A549 (cell line): ENCODE data around the gene ALS2. TPM values are rescaled to one million over a fixed set of nuclear protein-coding genes. Genes with fewer than 3 reads are reported as not detected.
A peak's percentile ranks its signal among the peaks of the same experiment; 100 is the strongest.

Source experiments
- ATAC-seq, 2 experiments: fragments of 200-7000 bp in 1 of 2; fragments of >200 bp in 1 of 2; cut with Nextera tagmentation in 1 of 2; cut with Tn5 transposase in 1 of 2; 3 replicates each; pipeline versions ENCODE4 v1.8.0 to v1.9.1; 2018 to 2020; ENCODE audit warnings: mild to moderate bottlenecking in 1 of 2, moderate library complexity in 1 of 2
- CTCF ChIA-PET: fragments of 300-600 bp; sonication (Branson Sonifier 250); formaldehyde crosslinking; extraction: SDS; loops from one replicate; lab custom pipeline; 2021; ENCODE audit warnings: antibody characterized with exemption, inconsistent platforms; lab: Yijun Ruan, JAX
- POLR2A ChIA-PET: fragments of 350-600 bp; formaldehyde crosslinking; extraction: SDS; loops from one replicate; lab custom pipeline; 2021; ENCODE audit warnings: antibody characterized with exemption, inconsistent platforms; lab: Yijun Ruan, JAX
- DNase-seq, 2 experiments: peaks; one replicate each; pipeline versions ENCODE4 v3.0.0 to v3.0.0-alpha.2; 2011 to 2016; ENCODE audit warnings: low read depth in 1 of 2, low spot score in 1 of 2
- FAIRE-seq: peaks from 2 replicates; lab custom pipeline; 2011; peaks lifted over from hg19 to GRCh38; lab: Jason Lieb, UNC
- H3K27ac ChIP-seq, 2 experiments: fragments of >200 bp; sonication (Bioruptor Twin); formaldehyde crosslinking; 3 replicates each; pipeline ENCODE4 v1.5.1; 2016 to 2017
- H3K4me1 ChIP-seq: fragments of >200 bp; sonication (Bioruptor Twin); formaldehyde crosslinking; 3 replicates; pipeline ENCODE4 v1.6.1; 2016
- H3K4me2 ChIP-seq: fragments of >200 bp; sonication (Bioruptor Twin); formaldehyde crosslinking; 3 replicates; pipeline ENCODE4 v1.6.1; 2016
- H3K4me3 ChIP-seq: fragments of >200 bp; sonication (Bioruptor Twin); formaldehyde crosslinking; 3 replicates; pipeline ENCODE4 v1.5.1; 2016
- H3K9me3 ChIP-seq: fragments of >200 bp; sonication (Bioruptor Twin); formaldehyde crosslinking; 3 replicates; pipeline ENCODE4 v1.6.1; 2016
- CHD2 ChIP-seq: fragments of 150-350 bp; IDR thresholded peaks from 2 replicates; pipeline ENCODE4 v1.6.1; 2014; ENCODE audit warnings: low read length; ENCODE audit not compliant: partially characterized antibody
- CTCF ChIP-seq: fragments of >200 bp; sonication (Bioruptor Twin); formaldehyde crosslinking; IDR thresholded peaks from 3 replicates; pipeline ENCODE4 v1.5.1; 2016
- EP300 ChIP-seq, 2 experiments: fragments of >200 bp; sonication (Bioruptor Twin); formaldehyde crosslinking; IDR thresholded peaks; 2 replicates in 1 of 2; 3 replicates in 1 of 2; pipeline ENCODE4 v1.6.1; 2016 to 2017
- ESRRA ChIP-seq: fragments of 150-350 bp; IDR thresholded peaks from 2 replicates; pipeline ENCODE4 v1.6.1; 2014; ENCODE audit warnings: mild to moderate bottlenecking, low read length, borderline replicate concordance
- FOSL2 ChIP-seq, 2 experiments: fragments of 450-650 bp in 1 of 2; fragments of >200 bp in 1 of 2; sonication (Bioruptor Twin) in 1 of 2; formaldehyde crosslinking; IDR thresholded peaks; 2 replicates each; pipeline versions ENCODE4 v1.5.0 to v1.6.1; 2016 to 2020; ENCODE audit warnings: mild to moderate bottlenecking in 1 of 2, moderate library complexity in 1 of 2
- GATA3 ChIP-seq: IDR thresholded peaks from 2 replicates; pipeline ENCODE4 v1.6.1; 2012; ENCODE audit warnings: borderline replicate concordance
- HDAC2 ChIP-seq: fragments of 200-600 bp; sonication (generic); IDR thresholded peaks from 2 replicates; pipeline ENCODE4 v1.6.1; 2016
- HOXA7 ChIP-seq: fragments of 250-450 bp; sonication (Bioruptor Pico); IDR thresholded peaks from 2 replicates; pipeline ENCODE4 v1.5.0; 2020; ENCODE audit warnings: mild to moderate bottlenecking, moderate library complexity
- HOXB5 ChIP-seq: fragments of 250-450 bp; sonication (Bioruptor Pico); IDR thresholded peaks from 2 replicates; pipeline ENCODE4 v1.5.0; 2020; ENCODE audit warnings: mild to moderate bottlenecking, moderate library complexity
- JUN ChIP-seq, 2 experiments: fragments of >200 bp; sonication (Bioruptor Twin); formaldehyde crosslinking; IDR thresholded peaks; 2 replicates in 1 of 2; 3 replicates in 1 of 2; pipeline ENCODE4 v1.6.1; 2016 to 2017
- JUNB ChIP-seq: fragments of >200 bp; sonication (Bioruptor Twin); formaldehyde crosslinking; IDR thresholded peaks from 2 replicates; pipeline ENCODE4 v1.6.1; 2016
- KDM1A ChIP-seq: fragments of 200-600 bp; sonication (generic); IDR thresholded peaks from 2 replicates; pipeline ENCODE4 v1.6.1; 2016; ENCODE audit warnings: low read depth, mild to moderate bottlenecking
- MAFK ChIP-seq: fragments of 450-650 bp; IDR thresholded peaks from 2 replicates; pipeline ENCODE4 v1.6.1; 2014; ENCODE audit not compliant: partially characterized antibody
- MYC ChIP-seq: IDR thresholded peaks from 2 replicates; pipeline ENCODE4 v1.6.1; 2012; ENCODE audit warnings: mild to moderate bottlenecking, inconsistent platforms, low read length, improper control_type of control experiment, borderline replicate concordance
- PHF8 ChIP-seq: fragments of 200-600 bp; sonication (generic); IDR thresholded peaks from 2 replicates; pipeline ENCODE4 v1.6.1; 2016; ENCODE audit warnings: low read depth, mild to moderate bottlenecking, antibody characterized with exemption, moderate library complexity, borderline replicate concordance
- SREBF2 ChIP-seq: fragments of 450-650 bp; IDR thresholded peaks from 2 replicates; pipeline ENCODE4 v1.6.1; 2014; ENCODE audit warnings: mild to moderate bottlenecking, moderate library complexity
- WGBS: methylation state at CpG from one replicate; pipeline ENCODE4 v1.1.6; 2017; ENCODE audit errors: missing lambda C conversion rate; 5-methylcytosine and 5-hydroxymethylcytosine counted together
- polyA plus RNA-seq, 4 experiments: library from polyadenylated mRNA; depleted of rRNA in 3 of 4; stranded (reverse); fragments of >200 nt; fragmentation: RNase III in 1 of 4; extraction: RNeasy Plus Mini Kit Qiagen cat#74134 plus additional on column Dnase treatment in 1 of 4; gene quantifications; 2 replicates in 3 of 4; 3 replicates in 1 of 4; pipeline ENCODE4 v1.2.3, GENCODE V29; 2011 to 2017
- TF ChIP-seq, protein P1 (sequence below): IDR thresholded peaks from 2 replicates; pipeline ENCODE4 v1.6.1; 2012
- TF ChIP-seq, protein P2 (sequence below): fragments of 150-350 bp; IDR thresholded peaks from 2 replicates; pipeline ENCODE4 v1.6.1; 2014; ENCODE audit warnings: low read depth, mild to moderate bottlenecking, low read length
- TF ChIP-seq, protein P3 (sequence below): IDR thresholded peaks from 2 replicates; pipeline ENCODE4 v1.6.1; 2012

The ALS2 gene
- polyA plus RNA-seq, 2 of the 4 experiments (the other 2 are of a cell fraction), result 18.1 to 23.3 TPM

- ChIA-PET CTCF (interaction anchor here (0.8 to 2.8 kb wide), 3 partner anchors 10 to 18 kb away, joined by 3 to 9 read pairs (median 7); no protein-coding TSS in a partner anchor), POLR2A (no interaction called here)
- H3K4me2 ChIP-seq, result peak within 1 kb of the TSS; percentile 25
- no peak for TF ChIP-seq CTCF
- TF ChIP-seq JUNB, result no peak
- no peak for TF ChIP-seq MYC
- TF ChIP-seq, protein P1, sequence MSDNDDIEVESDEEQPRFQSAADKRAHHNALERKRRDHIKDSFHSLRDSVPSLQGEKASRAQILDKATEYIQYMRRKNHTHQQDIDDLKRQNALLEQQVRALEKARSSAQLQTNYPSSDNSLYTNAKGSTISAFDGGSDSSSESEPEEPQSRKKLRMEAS, result no peak
- TF ChIP-seq EP300 (IDR thresholded peaks at IDR 0.05), result no peak
- TF ChIP-seq MAFK, result no peak
- TF ChIP-seq, protein P2, sequence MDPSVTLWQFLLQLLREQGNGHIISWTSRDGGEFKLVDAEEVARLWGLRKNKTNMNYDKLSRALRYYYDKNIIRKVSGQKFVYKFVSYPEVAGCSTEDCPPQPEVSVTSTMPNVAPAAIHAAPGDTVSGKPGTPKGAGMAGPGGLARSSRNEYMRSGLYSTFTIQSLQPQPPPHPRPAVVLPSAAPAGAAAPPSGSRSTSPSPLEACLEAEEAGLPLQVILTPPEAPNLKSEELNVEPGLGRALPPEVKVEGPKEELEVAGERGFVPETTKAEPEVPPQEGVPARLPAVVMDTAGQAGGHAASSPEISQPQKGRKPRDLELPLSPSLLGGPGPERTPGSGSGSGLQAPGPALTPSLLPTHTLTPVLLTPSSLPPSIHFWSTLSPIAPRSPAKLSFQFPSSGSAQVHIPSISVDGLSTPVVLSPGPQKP, result no peak
- no peak for TF ChIP-seq JUN (IDR thresholded peaks at IDR 0.05)
- no peak for TF ChIP-seq HOXA7 (CRISPR knock-in tag)
- no peak for TF ChIP-seq KDM1A
- no peak for TF ChIP-seq SREBF2
- no peak for TF ChIP-seq CHD2
- TF ChIP-seq, protein P3, sequence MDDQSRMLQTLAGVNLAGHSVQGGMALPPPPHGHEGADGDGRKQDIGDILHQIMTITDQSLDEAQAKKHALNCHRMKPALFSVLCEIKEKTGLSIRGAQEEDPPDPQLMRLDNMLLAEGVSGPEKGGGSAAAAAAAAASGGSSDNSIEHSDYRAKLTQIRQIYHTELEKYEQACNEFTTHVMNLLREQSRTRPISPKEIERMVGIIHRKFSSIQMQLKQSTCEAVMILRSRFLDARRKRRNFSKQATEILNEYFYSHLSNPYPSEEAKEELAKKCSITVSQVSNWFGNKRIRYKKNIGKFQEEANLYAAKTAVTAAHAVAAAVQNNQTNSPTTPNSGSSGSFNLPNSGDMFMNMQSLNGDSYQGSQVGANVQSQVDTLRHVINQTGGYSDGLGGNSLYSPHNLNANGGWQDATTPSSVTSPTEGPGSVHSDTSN, result no peak
- TF ChIP-seq HOXB5 (CRISPR knock-in tag), result no peak
- TF ChIP-seq HDAC2, result no peak
- 62% methylated on average over 3 of the region's 3 CpGs for WGBS
- DNase-seq (no peak), ATAC-seq (no peak), FAIRE-seq (no peak)
- no peak within 1 kb of the TSS for H3K4me3 ChIP-seq
- H3K27ac ChIP-seq, result peak within 1 kb of the TSS in 1 of 2 experiments; percentile 23; a peak in 1 of 6 replicates
- H3K9me3 ChIP-seq, result no peaks in the 10 kb centered on the region
- peaks cover 21% of the 10 kb centered on the region for H3K4me1 ChIP-seq
Measured at GRCh38 chr2:201698588-201699226, 82.0 kb downstream of the ALS2 start, which contains the start of gene MPP4. Gene MPP4 (minus strand): TSS chr2:201698644. CDS start chr2:201693954, 4,690 bp downstream.

DNA sequence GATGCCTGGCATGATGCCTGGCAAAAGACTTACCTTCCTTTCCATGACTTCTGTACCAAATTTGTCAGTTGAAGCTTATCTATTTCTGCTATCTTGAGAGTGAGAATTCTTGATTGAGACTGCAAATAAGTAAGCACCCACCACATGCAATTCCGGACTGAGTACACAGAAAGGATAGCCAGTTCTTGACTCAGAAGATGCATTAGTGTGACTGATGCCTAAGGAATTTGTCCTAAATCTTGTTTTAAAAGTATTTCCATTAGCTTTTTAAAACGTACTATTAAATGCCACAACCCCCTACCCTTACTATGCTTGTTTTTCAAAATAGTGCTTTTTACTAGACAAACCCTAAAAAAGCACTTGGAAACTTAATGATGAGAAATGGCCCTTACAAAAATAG, 82.8 kb downstream of the ALS2 start:
- Histone ChIP-seq H3K4me1 (peaks cover 21% of the 10 kb centered on the region), H3K4me2 (peak overlapping the region; percentile 25), H3K4me3 (no peak overlapping the region), H3K27ac (peak overlapping the region in 1 of 2 experiments; percentile 23; a peak in 1 of 6 replicates), H3K9me3 (no peaks in the 10 kb centered on the region)
- no peak for FAIRE-seq
- no peak for DNase-seq
- CTCF ChIA-PET, result interaction anchor here (2.1 to 2.8 kb wide), 2 partner anchors 11 to 14 kb away, joined by 7 to 9 read pairs; no protein-coding TSS in a partner anchor
- peak; percentile 48 to 69; a peak in 3 of 6 replicates for ATAC-seq
- POLR2A ChIA-PET, result no interaction called here
- TF ChIP-seq GATA3, result peak; percentile 70; the same call in 1 of the 2 replicates
- no peak for TF ChIP-seq PHF8
- no peak for TF ChIP-seq ESRRA
- TF ChIP-seq SREBF2, result no peak
- TF ChIP-seq FOSL2 (IDR thresholded peaks at IDR 0.05), result no peak
- 0 out of 2 replicates have a peak, but pooled peaks have one; percentile 15 for TF ChIP-seq FOSL2 (CRISPR knock-in tag; IDR thresholded peaks at IDR 0.05)
- WGBS, result 7% methylated on average over 2 of the region's 2 CpGs
